GM23338 (cell line): ENCODE results near the gene SLC37A1.

Experiments
- EZH2 ChIP-seq: fragments of 200-600 bp; sonication (generic); IDR thresholded peaks from one replicate; pipeline ENCODE4 v1.8.0; 2017; ENCODE audit warnings: antibody characterized with exemption, mild to moderate bottlenecking, low read depth; ENCODE audit not compliant: unreplicated experiment
- NANOG ChIP-seq: IDR thresholded peaks from 2 replicates; pipeline ENCODE4 v1.6.1; 2016; ENCODE audit warnings: antibody characterized with exemption, borderline replicate concordance
- POLR2AphosphoS5 ChIP-seq: IDR thresholded peaks from 2 replicates; pipeline ENCODE4 v1.6.1; 2016; ENCODE audit warnings: antibody characterized with exemption, low read depth
- ZNF114 ChIP-seq: fragments of 250-450 bp; sonication (Bioruptor Pico); IDR thresholded peaks from 2 replicates; pipeline ENCODE4 v1.5.0; 2020; ENCODE audit warnings: mild to moderate bottlenecking, moderate library complexity
- ZNF462 ChIP-seq: fragments of 250-450 bp; sonication (Bioruptor Pico); IDR thresholded peaks from 2 replicates; pipeline ENCODE4 v1.5.0; 2020; ENCODE audit warnings: mild to moderate bottlenecking, moderate library complexity
- TF ChIP-seq, protein P1 (sequence below), 2 experiments: fragments of 200-600 bp in 1 of 2; sonication (generic) in 1 of 2; conservative IDR thresholded peaks; 2 replicates each; pipeline versions ENCODE4 v1.5.1 to v1.6.1; 2016 to 2017; ENCODE audit warnings: antibody characterized with exemption in 2 of 2, low read depth in 2 of 2, mild to moderate bottlenecking in 2 of 2, moderate library complexity in 1 of 2

GRCh38 chr21:42583477-42584295 is 70.0 kb downstream of the SLC37A1 start:
- TF ChIP-seq EZH2: no peak
- TF ChIP-seq NANOG: no peak
- no peak for TF ChIP-seq ZNF462 (CRISPR knock-in tag)
- TF ChIP-seq, protein P1, sequence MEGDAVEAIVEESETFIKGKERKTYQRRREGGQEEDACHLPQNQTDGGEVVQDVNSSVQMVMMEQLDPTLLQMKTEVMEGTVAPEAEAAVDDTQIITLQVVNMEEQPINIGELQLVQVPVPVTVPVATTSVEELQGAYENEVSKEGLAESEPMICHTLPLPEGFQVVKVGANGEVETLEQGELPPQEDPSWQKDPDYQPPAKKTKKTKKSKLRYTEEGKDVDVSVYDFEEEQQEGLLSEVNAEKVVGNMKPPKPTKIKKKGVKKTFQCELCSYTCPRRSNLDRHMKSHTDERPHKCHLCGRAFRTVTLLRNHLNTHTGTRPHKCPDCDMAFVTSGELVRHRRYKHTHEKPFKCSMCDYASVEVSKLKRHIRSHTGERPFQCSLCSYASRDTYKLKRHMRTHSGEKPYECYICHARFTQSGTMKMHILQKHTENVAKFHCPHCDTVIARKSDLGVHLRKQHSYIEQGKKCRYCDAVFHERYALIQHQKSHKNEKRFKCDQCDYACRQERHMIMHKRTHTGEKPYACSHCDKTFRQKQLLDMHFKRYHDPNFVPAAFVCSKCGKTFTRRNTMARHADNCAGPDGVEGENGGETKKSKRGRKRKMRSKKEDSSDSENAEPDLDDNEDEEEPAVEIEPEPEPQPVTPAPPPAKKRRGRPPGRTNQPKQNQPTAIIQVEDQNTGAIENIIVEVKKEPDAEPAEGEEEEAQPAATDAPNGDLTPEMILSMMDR (conservative IDR thresholded peaks at IDR 0.05; ENCODE audit: low read depth in 2 of 2): no peak
- no peak for TF ChIP-seq ZNF114 (CRISPR knock-in tag)
- no peak for TF ChIP-seq POLR2AphosphoS5
